Ishikawa (cell line): ENCODE measurements around the gene BMPR1A.

Experiments used
- NFIC ChIP-seq: IDR thresholded peaks from 2 replicates; pipeline ENCODE4 v1.6.1; 2012
- TAF1 ChIP-seq: IDR thresholded peaks from 2 replicates; pipeline ENCODE4 v1.6.1; 2012; ENCODE audit warnings: low read depth, mild to moderate bottlenecking

DNA sequence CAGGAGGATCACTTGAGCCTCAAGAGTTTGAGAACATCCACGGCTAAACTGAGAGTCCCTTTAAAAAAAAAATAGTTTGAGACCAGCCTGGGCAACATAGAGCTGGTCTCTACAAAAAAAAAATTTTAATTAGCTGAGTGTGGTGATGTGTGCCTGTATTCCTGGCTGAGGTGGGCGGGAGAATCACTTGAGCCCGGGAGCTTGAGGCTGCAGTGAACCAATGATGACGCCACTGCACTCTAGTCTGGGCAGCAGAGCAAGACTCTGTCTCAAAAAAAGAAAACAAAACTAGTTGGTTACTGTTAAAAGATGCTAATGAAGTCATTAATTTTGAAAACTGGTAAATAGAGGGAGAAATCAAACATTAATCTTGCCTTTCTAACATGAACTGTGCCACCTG is 124.6 kb downstream of the BMPR1A start:
- TF ChIP-seq NFIC = no peak
- no peak for TF ChIP-seq TAF1
